ENCODE results near the gene CGB2.
"Not testable (repeated sequence)": the region's sequence is repeated elsewhere in the genome, so short reads cannot be mapped to it uniquely, and the experiment has no call there.

CGB2 gene

DNA sequence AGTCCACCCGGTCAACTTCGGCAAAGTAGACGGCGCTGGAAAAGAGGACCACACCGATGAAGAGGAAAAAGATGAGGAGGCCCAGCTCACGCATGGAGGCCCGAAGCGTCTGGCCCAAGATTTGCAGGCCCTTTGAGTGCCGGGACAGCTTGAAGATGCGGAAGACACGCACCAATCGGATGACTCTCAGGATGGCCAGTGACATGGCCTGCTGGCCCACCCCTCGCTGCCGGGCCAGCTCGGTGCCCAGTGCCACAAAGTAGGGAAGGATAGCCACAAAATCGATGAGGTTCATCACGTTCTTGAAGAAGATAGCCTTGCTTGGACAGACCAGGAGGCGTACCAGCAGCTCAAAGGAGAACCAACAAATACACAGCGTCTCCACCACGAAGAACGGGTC, 38.7 kb downstream of the CGB2 start:
- DNase-seq = no peak

DNA sequence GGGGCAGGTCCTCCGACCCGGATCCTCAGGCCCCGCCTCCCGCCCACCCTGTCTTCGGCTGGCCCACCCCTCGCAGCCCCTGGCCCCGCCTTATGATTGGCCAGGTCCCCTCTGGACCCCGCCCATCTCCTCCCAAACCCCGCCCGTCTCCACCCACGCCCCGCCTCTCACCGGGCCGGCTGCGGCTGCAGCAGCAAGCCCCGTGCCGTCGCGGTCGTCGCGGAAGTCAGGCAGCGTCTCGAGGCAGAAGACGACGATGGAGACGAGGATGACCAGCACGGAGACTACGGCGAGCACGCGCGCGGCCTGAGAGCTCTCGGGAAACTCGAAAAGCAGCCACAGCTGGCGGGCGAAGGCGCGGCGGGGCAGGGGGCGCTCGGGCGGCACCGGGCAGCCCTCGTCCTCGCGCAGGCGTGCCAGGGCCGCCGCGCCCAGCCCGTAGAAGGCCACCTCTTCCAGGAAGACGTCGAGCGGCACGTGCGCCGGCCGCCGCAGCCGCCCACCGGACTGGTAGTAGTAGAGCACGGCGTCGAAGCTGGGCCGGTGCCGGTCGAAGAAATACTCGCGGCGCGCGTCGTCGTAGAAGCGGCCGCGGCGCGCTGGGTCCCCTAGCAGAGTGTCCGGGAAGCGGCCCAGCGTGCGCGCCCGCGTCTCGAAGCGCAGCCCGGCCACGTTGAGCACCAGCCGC, 40.3 kb downstream of the CGB2 start:
- DNase-seq = peak; percentile 12

DNA sequence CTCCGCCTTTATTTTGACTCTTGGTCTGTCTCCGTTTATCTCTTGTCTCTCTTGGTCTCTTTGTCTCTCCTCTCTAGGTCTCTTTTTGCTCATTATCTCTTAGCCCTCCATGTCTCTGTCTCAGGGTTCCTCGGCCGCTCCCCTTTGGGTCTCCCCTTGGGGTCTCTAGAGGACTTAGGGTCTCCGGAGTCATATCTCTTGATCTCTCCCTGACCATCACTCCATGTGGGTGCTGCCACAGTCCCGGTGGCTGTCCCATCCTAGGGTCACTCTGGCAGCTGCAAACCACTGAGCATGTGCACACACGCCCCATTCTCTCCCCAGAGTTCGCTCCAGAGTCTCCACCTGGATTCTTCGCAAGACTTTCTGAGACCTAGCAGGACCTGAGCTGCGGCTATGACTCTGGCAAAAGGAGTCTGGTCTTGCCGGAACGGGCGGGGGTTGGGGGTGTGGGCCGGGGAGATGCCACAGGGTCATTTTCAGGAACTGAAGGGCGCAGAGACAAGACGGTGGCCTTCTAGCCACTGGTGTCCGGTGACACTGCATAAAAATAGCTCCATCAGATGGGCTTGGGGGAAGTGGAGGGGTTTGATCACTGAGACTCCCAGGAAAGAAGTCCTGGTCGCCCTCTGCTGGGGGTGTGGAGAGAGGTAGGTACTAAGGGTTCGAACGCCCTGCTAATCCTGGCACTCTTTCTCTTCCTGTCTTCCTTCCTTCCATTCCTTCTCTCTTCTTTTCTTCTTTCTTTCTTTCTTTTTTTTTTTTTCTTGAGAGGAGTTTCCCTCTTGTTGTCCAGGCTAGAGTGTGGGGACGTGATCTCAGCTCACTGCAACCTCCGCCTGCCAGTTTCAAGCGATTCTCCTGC, 42.1 kb downstream of the CGB2 start:
- peak; percentile 18 for DNase-seq

DNA sequence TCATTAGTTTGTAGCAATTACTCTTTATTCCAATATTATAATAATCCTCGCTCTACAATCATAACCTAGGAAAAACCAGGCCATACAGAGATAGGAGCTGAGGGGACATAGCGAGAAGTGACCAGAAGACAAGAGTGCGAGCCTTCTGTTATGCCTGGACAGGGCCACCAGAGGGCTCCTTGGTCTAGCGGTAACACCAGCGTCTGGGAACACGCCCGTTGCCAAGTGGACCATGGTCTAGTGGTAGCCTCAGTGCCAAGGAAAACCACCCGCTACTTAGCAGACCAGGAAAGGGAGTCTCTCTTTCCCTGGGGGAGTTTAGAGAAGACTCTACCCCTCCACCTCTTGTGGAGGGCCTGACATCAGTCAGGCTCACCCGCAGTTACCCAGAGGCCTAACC, 43.2 kb downstream of the CGB2 start:
- not testable (repeated sequence) for DNase-seq

DNA sequence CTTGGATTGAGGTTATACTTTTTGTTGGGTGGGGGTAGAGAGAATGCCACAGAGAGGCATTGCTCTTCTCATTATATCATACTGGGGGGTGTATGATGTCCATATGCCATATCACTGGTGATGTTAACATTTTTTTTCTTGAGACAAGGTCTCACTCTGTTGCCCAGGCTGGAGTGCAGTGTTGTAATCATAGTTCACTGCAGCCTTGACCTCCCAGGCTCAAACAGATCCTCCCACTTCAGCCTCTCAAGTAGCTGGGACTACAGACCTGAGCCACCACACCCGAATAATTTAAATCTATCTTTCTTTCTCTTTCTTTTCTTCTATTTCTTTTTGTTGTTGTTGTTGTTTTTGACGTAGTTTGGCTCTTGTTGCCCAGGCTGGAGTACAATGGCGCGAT, 48.7 kb downstream of the CGB2 start:
- DNase-seq = no peak

DNA sequence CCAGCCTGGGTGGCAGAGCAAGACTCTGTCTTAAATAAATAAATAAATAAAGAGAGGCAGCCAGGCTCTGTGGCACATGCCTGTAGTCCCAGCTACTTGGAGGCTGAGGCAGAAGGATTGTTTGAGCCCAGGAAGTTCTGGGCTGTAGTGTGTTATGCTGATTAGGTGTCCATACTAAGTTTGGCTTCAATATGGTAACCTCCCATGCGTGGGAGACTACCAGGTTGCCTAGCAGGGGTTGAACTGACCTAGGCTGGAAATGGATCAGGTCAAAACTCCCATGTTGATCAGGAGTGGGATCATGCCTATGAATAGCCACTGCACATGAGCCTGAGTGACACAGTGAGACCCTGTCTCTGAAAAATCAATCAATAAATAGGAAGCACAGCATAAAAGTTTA, 49.6 kb downstream of the CGB2 start:
- no peak for DNase-seq

All from CD4-positive, alpha-beta T cell treated with Interleukin-6 for 4 hours (primary cell).